Measurements from ENCODE around the gene CDK5R1. TPM values are rescaled to one million over a fixed set of nuclear protein-coding genes. Genes with fewer than 3 reads are reported as not detected.
A peak's percentile ranks its signal among the peaks of the same experiment; 100 is the strongest.
"Not testable (repeated sequence)": the region's sequence is repeated elsewhere in the genome, so short reads cannot be mapped to it uniquely, and the experiment has no call there.

The CDK5R1 gene
- polyA plus RNA-seq, result 3.8 TPM

DNA sequence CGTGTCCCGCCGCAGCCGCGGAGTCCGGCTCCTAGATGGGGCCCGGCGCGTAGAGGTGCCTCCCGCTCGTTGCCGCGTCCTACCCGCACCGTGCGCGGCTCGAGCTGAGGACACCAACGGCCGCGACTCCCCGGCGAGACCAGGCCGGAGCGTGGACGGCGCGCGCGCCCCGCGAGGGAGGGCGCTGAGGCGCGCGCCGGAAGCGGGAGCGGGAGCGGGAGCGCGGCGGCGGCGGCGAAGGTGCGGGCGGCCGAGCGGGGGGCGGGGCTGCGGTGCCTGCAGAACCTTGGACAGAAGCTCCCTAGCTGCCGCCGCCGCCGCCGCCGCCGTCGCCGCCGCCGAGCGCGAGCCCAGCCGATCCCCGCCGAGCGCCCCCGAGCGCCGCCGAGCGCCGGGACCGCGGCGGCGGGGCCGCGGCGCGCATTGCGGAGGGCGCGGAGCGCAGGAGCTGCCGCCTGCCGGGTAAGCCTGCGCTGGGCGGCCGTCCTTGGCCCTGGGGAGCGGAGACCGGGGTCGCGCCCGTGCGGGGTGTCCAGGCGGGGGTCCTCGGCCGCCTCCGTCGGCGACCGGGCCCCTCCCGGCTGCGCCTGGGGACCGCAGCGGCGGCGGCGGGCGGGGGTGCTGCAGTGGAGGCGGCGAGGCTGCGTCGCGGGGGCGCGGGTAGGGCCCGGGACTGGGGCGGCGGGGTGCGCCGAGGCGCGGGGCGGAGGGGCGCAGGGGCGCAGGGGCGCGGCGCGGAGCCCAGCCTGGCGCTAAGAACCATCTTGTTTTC, at the start of gene CDK5R1:
Gene CDK5R1, plus strand, starts transcription at position 293 of the 772 bp plus-strand sequence. CDS start 628 bp downstream, outside the sequence.
- peak within 1 kb of the TSS; percentile 92 to 96 (median 93) for H3K4me3 Mint-ChIP-seq
- no peaks in the 10 kb centered on the region for H3K27me3 Mint-ChIP-seq
- peaks cover 39 to 47% (median 46%) of the 10 kb centered on the region in 3 donors for H3K4me1 Mint-ChIP-seq
- peak within 1 kb of the TSS; percentile 44 to 93 (median 80) for H3K27ac Mint-ChIP-seq
- no peaks in the 10 kb centered on the region for H3K36me3 Mint-ChIP-seq
- H3K9me3 Mint-ChIP-seq, result no peaks in the 10 kb centered on the region

DNA sequence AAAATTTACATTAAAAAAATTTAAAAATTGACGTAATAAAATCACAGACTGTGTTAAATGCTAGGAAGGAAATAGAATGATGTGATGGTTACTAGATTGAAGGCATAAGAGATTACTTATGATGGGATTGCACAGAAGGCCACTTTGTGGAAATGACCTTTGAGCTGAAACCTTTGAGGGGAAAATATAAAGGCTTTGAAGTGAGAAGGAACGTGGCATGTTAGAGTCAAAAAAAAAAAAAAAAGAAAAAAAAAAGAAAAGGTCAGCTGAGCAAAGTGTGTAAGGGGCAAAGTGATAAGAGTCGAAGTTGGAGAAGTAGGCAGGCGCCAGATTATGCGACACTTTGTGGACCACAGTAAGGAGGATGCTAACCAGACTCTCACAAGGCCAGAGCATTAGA, 46.1 kb upstream of the CDK5R1 start:
- Mint-ChIP-seq H3K27ac (no peak overlapping the region), H3K4me1 (peaks cover 7 to 12% (median 7%) of the 10 kb centered on the region in 3 donors), H3K9me3 (peaks cover 0 to 7% (median 2%) of the 10 kb centered on the region in 3 donors), H3K36me3 (no peaks in the 10 kb centered on the region), H3K4me3 (peak overlapping the region in 1 of 4 donors; percentile 67), H3K27me3 (peaks cover 1% of the 10 kb centered on the region)

DNA sequence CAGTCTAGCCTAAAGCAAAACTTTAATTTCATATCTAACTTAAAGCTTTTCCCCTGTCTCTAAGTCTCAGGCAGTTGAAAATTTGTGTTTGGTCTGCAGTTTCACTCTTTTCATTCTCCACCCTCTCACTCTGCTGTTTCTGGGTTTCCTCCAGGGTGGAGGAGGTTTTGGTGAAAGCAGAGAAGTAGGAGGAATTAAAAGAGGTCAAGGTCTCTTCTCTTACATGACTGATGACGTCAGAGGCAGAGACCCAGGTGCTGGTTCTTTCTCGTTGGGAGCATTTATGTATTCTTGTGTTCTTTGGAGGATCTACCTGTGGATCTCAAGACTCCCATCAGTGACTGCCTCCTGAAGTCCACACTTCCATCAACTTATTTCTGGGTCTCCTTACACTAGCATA, 44.9 kb upstream of the CDK5R1 start:
- Mint-ChIP-seq H3K27ac (no peak overlapping the region), H3K9me3 (no peaks in the 10 kb centered on the region), H3K27me3 (peaks cover 1% of the 10 kb centered on the region), H3K4me3 (peak overlapping the region in 1 of 4 donors; percentile 65), H3K36me3 (peaks cover 2% of the 10 kb centered on the region), H3K4me1 (peaks cover 9 to 22% (median 16%) of the 10 kb centered on the region in 3 donors)

DNA sequence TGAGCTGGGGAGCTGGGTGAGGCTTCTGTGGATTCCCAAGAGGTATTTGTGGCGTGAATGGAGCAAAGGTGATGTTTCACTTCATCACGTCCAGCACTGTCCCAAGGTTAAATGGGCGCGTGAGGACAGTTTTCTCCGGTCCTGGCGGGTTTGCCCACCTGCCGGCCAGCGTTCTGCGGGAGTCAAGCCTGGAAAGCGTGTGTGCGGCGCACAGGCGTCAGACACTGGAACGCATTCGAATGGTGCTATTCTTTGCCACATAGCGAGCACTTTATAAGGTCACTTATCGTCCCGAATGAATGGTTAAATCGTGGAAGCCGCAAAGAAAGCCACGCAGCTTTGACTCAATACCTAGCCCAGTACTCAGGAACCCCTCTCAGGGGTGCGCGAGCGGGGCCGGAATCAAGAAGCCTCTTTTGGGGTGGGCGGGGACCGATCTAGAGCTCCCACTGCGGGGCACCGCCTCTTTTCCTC, 42.9 kb upstream of the CDK5R1 start:
- Mint-ChIP-seq H3K9me3 (no peaks in the 10 kb centered on the region), H3K27ac (peak overlapping the region; percentile 56 to 82 (median 59)), H3K4me3 (peak overlapping the region; percentile 65 to 91 (median 88)), H3K36me3 (peaks cover 7% of the 10 kb centered on the region), H3K4me1 (peaks cover 15 to 27% (median 22%) of the 10 kb centered on the region in 3 donors), H3K27me3 (peaks cover 1% of the 10 kb centered on the region)

DNA sequence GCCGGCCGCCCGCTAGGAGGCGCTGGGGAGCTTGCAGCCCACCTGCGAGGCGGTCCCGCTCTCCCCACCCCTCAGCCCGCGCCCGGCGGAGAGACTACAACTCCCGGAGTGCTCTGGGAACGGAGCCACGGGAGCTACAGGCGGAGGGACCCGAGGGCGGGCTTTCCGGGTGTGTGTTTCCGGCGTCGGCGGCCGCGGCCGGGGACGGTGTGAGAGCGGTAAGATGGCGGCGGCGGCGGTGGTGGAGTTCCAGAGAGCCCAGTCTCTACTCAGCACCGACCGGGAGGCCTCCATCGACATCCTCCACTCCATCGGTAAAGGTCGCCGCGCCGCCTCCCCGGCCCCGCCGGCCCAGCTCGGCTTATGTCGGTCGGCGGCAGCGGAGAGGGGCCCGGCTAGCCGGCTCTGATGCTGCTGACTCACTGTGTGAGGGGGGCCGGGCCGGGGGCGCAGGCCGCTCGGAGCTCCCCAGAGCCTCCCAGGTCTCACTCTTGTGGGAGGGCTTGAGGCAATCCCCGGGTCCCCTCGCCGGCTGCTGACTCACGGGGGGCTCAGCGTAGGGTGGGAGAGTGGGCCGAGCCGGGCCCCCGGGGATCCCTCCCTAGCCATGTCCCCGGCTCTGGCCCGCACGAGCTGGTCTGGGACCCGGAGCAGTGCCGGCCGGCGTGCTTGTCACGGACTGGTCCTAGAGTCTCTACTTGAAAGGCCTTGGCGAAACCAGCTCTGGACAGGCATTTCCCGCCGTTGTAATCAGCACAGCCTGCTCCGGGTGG, 42.3 kb upstream of the CDK5R1 start, which contains the start of gene PSMD11:
Gene PSMD11, plus strand, starts transcription at position 210 of the 773 bp plus-strand sequence. Its CDS starts 14 bp downstream, at position 224.
- peaks cover 1% of the 10 kb centered on the region for H3K27me3 Mint-ChIP-seq
- peak within 1 kb of the TSS; percentile 56 to 82 (median 71) for H3K27ac Mint-ChIP-seq
- H3K4me3 Mint-ChIP-seq, result peak within 1 kb of the TSS; percentile 65 to 91 (median 88)
- no peaks in the 10 kb centered on the region for H3K9me3 Mint-ChIP-seq
- H3K36me3 Mint-ChIP-seq, result peaks cover 7% of the 10 kb centered on the region
- H3K4me1 Mint-ChIP-seq, result peaks cover 15 to 27% (median 25%) of the 10 kb centered on the region in 3 donors

DNA sequence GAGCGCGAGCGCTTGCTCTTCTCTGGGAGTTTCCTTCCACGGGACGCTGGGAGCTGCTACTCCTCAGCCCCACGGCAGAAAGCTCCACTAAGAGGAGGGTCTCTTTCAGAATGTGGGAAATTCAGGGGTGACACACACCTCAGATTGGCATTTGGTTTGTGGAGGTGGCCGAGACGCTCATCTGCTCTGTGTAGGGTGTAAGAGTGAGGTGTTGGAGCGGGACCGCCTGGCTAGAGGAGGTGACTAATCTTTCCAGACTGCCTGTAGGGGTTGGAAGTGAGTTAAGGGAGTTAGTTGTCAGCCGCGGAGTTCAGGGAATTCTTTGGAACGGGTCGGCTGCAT, 41.7 kb upstream of the CDK5R1 start:
- H3K4me3 Mint-ChIP-seq, result peak overlapping the region; percentile 65 to 91 (median 88)
- H3K27ac Mint-ChIP-seq, result peak overlapping the region; percentile 1 to 71 (median 65)
- peaks cover 1% of the 10 kb centered on the region for H3K27me3 Mint-ChIP-seq
- peaks cover 7% of the 10 kb centered on the region for H3K36me3 Mint-ChIP-seq
- H3K4me1 Mint-ChIP-seq, result peaks cover 15 to 28% (median 27%) of the 10 kb centered on the region in 3 donors
- no peaks in the 10 kb centered on the region for H3K9me3 Mint-ChIP-seq

DNA sequence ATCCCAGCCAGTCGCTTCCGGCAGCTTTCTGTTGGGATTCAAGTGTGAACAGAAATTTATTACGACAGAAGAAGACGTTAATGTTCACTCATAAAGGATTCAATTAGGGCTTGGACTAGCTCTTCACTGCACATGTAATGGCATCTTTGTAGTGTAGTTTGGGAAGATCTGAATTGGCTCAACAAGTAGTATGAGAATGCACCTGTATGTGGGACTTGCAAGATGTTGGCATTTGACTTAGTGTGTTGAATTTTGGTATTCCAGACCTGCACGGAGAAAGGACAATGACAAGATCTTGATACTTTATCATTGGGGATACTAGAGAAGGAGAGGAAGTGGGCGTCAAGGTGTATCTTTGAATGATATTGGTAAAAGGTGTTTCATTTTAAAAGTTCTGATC, 41.3 kb upstream of the CDK5R1 start:
- no peaks in the 10 kb centered on the region for H3K9me3 Mint-ChIP-seq
- peaks cover 17 to 28% (median 28%) of the 10 kb centered on the region in 3 donors for H3K4me1 Mint-ChIP-seq
- peak overlapping the region; percentile 65 to 91 (median 88) for H3K4me3 Mint-ChIP-seq
- peak overlapping the region in 2 of 3 donors; percentile 1 to 65 for H3K27ac Mint-ChIP-seq
- H3K36me3 Mint-ChIP-seq, result peaks cover 7% of the 10 kb centered on the region
- peaks cover 1% of the 10 kb centered on the region for H3K27me3 Mint-ChIP-seq

DNA sequence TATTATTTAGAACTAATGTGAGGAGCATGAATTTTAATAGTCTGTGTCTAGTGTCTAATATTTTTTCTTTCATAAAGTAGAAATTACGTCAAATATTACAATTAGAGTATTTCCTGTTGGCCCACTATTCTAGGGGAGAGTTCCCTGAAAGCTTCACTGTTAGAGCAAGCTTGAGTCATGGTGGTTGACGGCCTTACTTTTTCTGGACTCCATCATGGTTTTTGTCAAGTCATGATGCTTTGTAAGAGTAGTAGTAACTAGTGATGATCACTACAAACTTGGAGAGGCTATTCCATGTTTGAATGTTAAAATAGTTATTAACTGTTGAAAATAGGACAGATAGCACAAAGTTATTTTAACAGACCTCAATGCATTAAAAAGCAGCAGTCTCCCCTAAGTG, 40.8 kb upstream of the CDK5R1 start:
- H3K27me3 Mint-ChIP-seq, result peaks cover 1% of the 10 kb centered on the region
- peaks cover 7% of the 10 kb centered on the region for H3K36me3 Mint-ChIP-seq
- peaks cover 17 to 29% (median 27%) of the 10 kb centered on the region in 3 donors for H3K4me1 Mint-ChIP-seq
- peak overlapping the region in 1 of 3 donors; percentile 1 for H3K27ac Mint-ChIP-seq
- H3K9me3 Mint-ChIP-seq, result no peaks in the 10 kb centered on the region
- peak overlapping the region; percentile 65 to 91 (median 88) for H3K4me3 Mint-ChIP-seq

DNA sequence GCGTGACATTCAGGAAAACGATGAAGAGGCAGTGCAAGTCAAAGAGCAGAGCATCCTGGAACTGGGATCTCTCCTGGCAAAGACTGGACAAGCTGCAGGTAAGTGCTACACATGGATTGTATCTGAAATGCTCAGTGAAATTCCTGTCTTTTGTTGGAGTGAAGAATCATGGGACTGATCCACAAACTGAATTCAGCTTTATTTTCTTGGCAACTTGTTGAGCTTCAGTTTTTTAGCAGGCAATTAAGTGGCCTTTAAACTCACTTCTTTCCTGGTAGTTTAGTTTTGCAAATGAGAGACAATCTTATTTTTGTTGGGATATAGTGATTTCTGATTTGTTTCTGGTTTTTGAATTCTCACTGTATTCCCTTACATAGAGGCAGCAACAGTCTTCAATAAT, 39.8 kb upstream of the CDK5R1 start:
- H3K36me3 Mint-ChIP-seq, result peaks cover 7% of the 10 kb centered on the region
- H3K9me3 Mint-ChIP-seq, result no peaks in the 10 kb centered on the region
- H3K4me1 Mint-ChIP-seq, result peaks cover 17 to 28% (median 24%) of the 10 kb centered on the region in 3 donors
- peak overlapping the region in 3 of 4 donors; percentile 36 to 65 (median 53) for H3K4me3 Mint-ChIP-seq
- H3K27ac Mint-ChIP-seq, result peak overlapping the region in 1 of 3 donors; percentile 54
- H3K27me3 Mint-ChIP-seq, result peaks cover 1% of the 10 kb centered on the region

DNA sequence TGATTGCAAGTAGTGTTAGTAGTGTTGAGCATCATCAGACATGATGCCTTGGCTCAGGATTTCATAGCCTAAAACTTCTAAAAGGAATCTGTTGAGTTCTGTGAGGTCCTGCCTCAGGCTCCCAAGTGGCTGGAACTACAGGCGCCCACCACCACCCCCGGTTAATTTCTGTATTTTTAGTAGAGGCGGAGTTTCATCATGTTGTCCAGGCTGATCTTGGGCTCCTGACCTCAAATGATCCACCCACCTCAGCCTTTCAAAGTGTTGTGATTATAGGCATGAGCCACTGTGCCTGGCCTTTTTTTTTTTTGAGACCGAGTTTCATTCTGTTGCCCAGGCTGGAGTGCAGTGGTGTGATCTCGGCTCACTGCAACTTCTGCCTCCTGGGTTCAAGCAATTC, 36.8 kb upstream of the CDK5R1 start:
- H3K36me3 Mint-ChIP-seq, result peaks cover 7% of the 10 kb centered on the region
- H3K9me3 Mint-ChIP-seq, result no peaks in the 10 kb centered on the region
- H3K4me1 Mint-ChIP-seq, result peaks cover 13 to 25% (median 22%) of the 10 kb centered on the region in 3 donors
- H3K4me3 Mint-ChIP-seq, result no peak overlapping the region
- H3K27ac Mint-ChIP-seq, result no peak overlapping the region
- H3K27me3 Mint-ChIP-seq, result no peaks in the 10 kb centered on the region

DNA sequence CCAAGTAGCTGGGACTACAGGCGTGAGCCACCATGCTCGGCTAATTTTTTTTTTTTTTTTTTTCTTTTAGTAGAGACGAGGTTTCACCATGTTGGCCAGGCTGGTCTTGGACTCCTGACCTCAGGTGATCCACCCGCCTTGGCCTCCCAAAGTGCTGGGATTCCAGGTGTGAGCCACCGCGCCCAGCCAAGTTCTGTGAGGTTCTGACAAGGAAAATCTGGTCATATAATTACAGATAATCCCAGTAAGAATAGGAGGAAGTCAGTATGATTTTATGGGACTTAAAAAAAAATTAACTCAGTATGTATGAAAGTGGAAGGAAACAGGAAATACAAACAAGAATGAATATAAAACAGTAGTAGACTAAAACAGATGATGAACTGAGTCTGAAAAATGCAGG, 36.4 kb upstream of the CDK5R1 start:
- not testable (repeated sequence) for H3K27ac Mint-ChIP-seq, H3K36me3 Mint-ChIP-seq, H3K4me3 Mint-ChIP-seq, H3K27me3 Mint-ChIP-seq, H3K9me3 Mint-ChIP-seq
- H3K4me1 Mint-ChIP-seq, result peaks cover 13 to 28% (median 21%) of the 10 kb centered on the region in 3 donors

DNA sequence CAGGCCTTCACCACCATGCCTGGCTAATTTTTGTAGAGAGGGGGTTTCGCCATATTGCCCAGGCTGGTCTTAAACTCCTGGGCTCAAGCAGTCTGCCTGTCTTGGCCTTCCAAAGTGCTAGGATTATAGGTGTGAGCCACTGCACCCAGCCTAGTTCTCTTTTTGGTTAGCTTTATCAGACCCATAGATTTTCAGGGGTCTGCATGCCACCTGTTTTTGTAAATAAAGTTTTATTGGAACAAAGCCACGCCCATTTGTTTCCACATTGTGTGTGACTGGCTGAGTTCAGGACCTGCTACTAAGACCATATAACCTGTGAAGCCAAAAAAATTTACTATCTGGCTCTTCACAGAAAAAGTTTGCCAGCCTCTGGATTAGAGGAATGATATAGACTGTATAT, 34.9 kb upstream of the CDK5R1 start:
- no peak overlapping the region for H3K4me3 Mint-ChIP-seq
- H3K27me3 Mint-ChIP-seq, result no peaks in the 10 kb centered on the region
- peaks cover 6% of the 10 kb centered on the region for H3K36me3 Mint-ChIP-seq
- no peaks in the 10 kb centered on the region for H3K9me3 Mint-ChIP-seq
- no peak overlapping the region for H3K27ac Mint-ChIP-seq
- H3K4me1 Mint-ChIP-seq, result peaks cover 7 to 17% (median 8%) of the 10 kb centered on the region in 3 donors

DNA sequence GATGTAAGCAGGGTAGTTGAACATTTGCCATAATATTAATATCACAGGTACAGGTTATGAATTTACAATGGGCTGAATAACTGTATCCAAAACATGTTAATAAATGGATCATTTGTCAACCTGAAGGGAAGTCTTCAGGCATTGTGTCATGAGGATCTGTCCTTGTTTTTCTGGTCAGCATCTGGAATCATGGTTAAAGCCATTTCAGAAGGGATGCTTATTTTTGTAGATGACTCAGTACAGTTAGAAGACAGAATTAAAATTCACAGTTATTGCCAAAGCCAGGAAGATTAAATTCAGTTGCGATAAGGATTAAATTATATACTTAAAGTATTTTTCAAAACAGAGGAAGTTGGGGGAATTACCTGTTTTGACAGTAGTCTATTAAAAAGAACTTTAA, 34.5 kb upstream of the CDK5R1 start:
- no peaks in the 10 kb centered on the region for H3K27me3 Mint-ChIP-seq
- H3K27ac Mint-ChIP-seq, result peak overlapping the region in 1 of 3 donors; percentile 46
- H3K9me3 Mint-ChIP-seq, result no peaks in the 10 kb centered on the region
- H3K4me1 Mint-ChIP-seq, result peaks cover 4 to 13% (median 6%) of the 10 kb centered on the region in 3 donors
- H3K4me3 Mint-ChIP-seq, result no peak overlapping the region
- peaks cover 5% of the 10 kb centered on the region for H3K36me3 Mint-ChIP-seq

DNA sequence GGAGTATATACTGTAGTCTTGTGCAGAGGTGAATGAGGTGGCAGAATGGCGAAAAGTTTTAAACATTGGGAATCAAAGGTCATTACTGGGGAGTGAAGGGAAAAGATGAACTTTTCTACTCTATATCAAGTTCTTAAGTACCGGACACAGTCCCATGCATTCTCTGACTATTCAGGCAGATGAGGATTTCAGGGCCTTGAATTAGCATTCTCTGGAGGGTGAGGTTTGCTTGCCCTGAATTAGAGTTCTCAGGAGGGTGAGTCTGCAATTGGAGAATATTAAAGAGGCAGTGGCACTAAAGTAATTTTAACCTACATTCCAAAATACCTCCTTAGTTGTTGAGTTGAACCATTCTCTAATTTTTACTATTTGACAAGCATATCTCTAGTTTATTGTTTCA, 33.4 kb upstream of the CDK5R1 start:
- H3K9me3 Mint-ChIP-seq, result no peaks in the 10 kb centered on the region
- no peak overlapping the region for H3K4me3 Mint-ChIP-seq
- H3K27me3 Mint-ChIP-seq, result no peaks in the 10 kb centered on the region
- H3K4me1 Mint-ChIP-seq, result peaks cover 3 to 10% (median 5%) of the 10 kb centered on the region in 3 donors
- H3K27ac Mint-ChIP-seq, result no peak overlapping the region
- peaks cover 3% of the 10 kb centered on the region for H3K36me3 Mint-ChIP-seq

DNA sequence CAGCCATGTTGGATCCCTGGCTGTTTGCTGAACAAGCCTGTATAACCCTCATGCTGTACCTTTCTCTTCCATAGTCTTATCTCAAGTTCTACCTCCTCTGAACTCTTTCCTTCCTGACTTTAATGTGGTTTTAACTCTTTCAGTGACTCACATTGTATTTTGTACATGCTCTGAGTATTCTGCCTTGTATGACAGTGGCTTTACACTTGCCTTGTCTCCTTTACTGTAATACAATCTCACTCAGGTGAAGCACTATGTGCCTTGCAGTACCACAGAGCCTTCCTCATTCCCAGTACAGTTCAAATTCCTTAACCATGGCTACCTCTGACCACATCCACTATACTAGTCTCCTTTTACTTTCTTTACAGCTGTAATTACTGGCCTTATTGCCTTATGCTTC, 28.4 kb upstream of the CDK5R1 start:
- Mint-ChIP-seq H3K27ac (no peak overlapping the region), H3K9me3 (no peaks in the 10 kb centered on the region), H3K27me3 (no peaks in the 10 kb centered on the region), H3K36me3 (peaks cover 6% of the 10 kb centered on the region), H3K4me1 (peaks cover 12 to 16% (median 13%) of the 10 kb centered on the region in 3 donors), H3K4me3 (no peak overlapping the region)

All from IgD-negative memory B cell (primary cell).